ENCODE data around the gene BICD1.
"Not testable (repeated sequence)": the region's sequence is repeated elsewhere in the genome, so short reads cannot be mapped to it uniquely, and the experiment has no call there.

Gene BICD1

DNA sequence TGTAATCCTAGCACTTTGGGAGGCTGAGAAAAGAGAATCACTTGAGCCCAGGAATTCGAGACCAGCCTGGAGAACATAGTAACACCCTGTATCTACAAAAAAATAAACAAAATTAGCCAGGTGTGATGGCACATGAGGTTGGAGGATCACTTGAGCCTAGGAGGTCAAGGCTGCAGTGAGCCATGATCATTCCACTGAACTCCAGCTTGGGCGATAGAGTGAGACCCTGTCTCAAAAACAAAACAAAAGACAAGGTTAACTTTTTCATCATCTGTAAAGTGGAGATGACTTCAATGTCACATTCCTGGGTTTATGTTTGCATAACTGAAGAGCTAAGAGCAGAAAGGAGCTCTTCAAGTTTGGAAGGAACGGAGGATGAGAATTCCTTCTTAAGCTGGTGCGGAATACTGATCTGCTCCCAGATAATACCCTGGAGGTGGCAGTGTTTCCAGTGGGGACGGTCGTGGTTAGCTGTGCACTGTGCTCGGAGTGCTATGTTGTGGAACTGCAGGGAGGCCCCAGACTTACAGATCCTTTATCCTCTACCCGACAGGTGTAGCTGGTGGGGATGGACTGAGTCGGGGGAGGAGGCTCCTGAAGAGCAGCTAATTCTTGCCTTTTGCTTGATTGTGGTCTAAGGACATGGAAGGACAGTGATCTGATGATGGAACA is 22.5 kb upstream of the BICD1 start:
- TF ChIP-seq, protein P1, sequence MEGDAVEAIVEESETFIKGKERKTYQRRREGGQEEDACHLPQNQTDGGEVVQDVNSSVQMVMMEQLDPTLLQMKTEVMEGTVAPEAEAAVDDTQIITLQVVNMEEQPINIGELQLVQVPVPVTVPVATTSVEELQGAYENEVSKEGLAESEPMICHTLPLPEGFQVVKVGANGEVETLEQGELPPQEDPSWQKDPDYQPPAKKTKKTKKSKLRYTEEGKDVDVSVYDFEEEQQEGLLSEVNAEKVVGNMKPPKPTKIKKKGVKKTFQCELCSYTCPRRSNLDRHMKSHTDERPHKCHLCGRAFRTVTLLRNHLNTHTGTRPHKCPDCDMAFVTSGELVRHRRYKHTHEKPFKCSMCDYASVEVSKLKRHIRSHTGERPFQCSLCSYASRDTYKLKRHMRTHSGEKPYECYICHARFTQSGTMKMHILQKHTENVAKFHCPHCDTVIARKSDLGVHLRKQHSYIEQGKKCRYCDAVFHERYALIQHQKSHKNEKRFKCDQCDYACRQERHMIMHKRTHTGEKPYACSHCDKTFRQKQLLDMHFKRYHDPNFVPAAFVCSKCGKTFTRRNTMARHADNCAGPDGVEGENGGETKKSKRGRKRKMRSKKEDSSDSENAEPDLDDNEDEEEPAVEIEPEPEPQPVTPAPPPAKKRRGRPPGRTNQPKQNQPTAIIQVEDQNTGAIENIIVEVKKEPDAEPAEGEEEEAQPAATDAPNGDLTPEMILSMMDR (IDR thresholded peaks at IDR 0.05; ENCODE audit: control insufficient read depth, extremely low read depth, insufficient read depth): no peak

DNA sequence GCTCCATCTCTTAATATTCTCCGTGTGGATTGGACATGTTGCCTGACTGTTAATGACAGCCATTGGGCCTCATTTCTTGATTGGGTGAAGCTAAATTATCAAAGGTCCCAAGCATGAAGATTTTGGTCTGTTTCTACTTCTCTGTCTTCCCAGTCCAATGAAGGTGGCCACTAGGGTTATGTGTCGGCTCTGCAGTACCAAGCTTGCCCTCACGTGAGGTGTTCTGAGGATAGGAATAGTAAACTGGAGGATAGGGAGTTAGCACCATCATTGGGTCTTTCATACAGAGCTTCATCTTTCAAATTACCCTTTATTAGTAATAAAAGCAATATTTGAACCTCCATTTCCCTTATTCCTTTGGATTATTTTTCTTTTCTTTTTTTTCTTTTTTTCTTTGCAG is 21.9 kb upstream of the BICD1 start:
- no peak overlapping the region for H3K4me3 ChIP-seq (ENCODE audit: low read depth, low read length)
- TF ChIP-seq, protein P1 (IDR thresholded peaks at IDR 0.05; ENCODE audit: control insufficient read depth, extremely low read depth, insufficient read depth): no peak
- no peak for DNase-seq (ENCODE audit: low read depth)

More for the DNA sequence above, 22.5 kb upstream of the BICD1 start:
- H3K4me3 ChIP-seq (ENCODE audit: low read depth, low read length): no peak overlapping the region
- DNase-seq (ENCODE audit: low read depth): no peak

DNA sequence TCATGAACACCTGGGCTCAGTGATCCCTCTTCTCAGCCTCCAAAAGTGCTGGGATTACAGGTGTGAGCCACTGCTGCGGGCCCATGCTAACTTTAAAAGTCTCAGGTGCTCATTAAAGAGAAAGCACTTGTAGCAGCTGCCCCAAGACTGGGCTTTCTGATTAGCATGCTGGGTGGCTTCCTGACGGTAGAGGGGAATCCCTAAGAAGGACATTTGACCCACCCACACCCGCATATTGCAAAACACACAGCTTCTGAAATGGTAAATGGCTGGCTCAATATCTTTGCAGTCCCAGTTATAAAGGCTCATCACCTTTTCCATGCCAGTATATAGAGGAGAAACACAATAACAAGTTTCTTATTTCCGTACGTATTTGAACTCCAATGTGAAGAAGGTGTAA is 19.3 kb upstream of the BICD1 start:
- H3K4me3 ChIP-seq (ENCODE audit: low read depth, low read length): no peak overlapping the region
- DNase-seq (ENCODE audit: low read depth): no peak
- TF ChIP-seq, protein P1 (IDR thresholded peaks at IDR 0.05; ENCODE audit: control insufficient read depth, extremely low read depth, insufficient read depth): no peak

DNA sequence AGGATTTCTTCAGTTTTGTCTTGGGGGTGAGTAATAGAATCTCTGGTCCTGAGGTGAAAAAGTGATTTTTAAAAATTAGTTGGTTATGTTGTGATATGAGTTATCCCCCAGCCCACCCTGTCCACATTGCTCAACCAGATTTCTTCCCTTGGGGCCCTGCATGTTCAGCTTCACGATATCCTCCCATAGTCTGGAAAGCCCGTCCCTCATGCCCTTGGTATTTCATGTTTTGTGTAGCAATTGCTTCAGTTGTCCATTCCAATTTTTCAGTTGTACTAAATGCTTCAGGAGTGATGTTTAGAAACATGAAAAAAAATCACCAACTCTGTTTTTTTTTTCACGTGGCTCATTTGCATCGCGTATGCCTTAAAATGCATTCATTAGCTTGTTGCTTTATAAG is 17.5 kb upstream of the BICD1 start:
- no peak overlapping the region for H3K4me3 ChIP-seq (ENCODE audit: low read depth, low read length)
- no peak for DNase-seq (ENCODE audit: low read depth)
- TF ChIP-seq, protein P1 (IDR thresholded peaks at IDR 0.05; ENCODE audit: control insufficient read depth, extremely low read depth, insufficient read depth): no peak

DNA sequence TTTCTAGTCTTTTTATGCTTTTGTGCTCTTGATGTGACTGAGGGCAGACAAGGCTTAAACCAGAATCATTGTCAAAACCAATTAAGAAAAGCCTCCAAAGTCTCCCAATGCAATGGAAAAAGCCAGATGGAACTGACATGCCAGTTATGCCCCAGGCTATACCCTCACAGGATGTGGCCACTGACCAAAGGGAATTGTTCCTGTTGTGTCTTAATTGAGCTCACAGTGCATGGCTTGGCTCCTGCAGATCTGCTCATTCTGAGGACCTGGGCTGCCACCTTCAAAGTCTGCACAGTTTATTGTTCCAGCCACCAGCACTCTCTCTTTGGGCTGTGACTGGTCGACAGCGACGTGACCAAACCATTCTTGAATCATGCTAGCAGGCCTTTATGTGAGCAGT is 17.1 kb upstream of the BICD1 start:
- DNase-seq (ENCODE audit: low read depth): no peak

DNA sequence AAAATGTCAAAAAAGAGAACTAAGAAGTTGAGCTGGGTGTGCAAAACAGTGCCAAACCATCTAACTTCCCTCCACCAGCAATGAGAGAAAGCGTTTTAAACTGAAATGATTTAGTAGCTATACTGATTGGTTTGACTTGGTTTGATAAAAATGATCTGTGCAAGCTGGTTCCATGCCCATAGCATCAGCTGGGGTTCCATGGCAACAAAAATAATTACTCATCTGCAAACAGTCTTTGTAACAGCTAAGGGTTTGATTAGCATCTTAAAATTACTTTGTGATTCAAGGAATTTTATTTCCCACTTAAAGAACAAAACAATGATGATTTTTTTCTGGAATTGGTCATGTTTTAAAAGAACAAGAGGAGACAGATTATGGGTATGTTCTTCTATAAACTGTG is 15.0 kb upstream of the BICD1 start:
- TF ChIP-seq, protein P1 (IDR thresholded peaks at IDR 0.05; ENCODE audit: control insufficient read depth, extremely low read depth, insufficient read depth): no peak
- no peak overlapping the region for H3K4me3 ChIP-seq (ENCODE audit: low read depth, low read length)
- DNase-seq (ENCODE audit: low read depth): no peak

More for the DNA sequence above, 17.1 kb upstream of the BICD1 start:
- H3K4me3 ChIP-seq (ENCODE audit: low read depth, low read length): no peak overlapping the region
- TF ChIP-seq, protein P1 (IDR thresholded peaks at IDR 0.05; ENCODE audit: control insufficient read depth, extremely low read depth, insufficient read depth): no peak

DNA sequence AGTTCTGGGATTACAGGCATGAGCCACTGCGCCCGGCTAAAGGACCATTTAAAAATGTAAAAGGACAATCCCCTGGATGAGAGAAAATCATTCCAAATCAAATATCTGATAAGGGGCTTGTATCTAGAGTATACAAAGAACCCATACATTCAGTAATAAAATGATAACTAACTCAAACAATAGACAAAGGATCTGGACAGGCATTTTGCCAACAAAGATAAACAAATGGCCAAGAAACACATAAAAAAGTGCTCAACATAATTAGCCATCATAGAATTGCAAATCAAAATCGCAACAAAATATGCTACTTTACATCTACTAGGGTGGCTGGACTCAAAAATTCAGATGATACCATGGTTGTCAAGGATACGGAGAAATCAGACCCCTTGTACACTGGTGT is 8.5 kb upstream of the BICD1 start:
- TF ChIP-seq, protein P1 (IDR thresholded peaks at IDR 0.05; ENCODE audit: control insufficient read depth, extremely low read depth, insufficient read depth): no peak
- H3K4me3 ChIP-seq (ENCODE audit: low read depth, low read length): no peak overlapping the region
- no peak for DNase-seq (ENCODE audit: low read depth)

DNA sequence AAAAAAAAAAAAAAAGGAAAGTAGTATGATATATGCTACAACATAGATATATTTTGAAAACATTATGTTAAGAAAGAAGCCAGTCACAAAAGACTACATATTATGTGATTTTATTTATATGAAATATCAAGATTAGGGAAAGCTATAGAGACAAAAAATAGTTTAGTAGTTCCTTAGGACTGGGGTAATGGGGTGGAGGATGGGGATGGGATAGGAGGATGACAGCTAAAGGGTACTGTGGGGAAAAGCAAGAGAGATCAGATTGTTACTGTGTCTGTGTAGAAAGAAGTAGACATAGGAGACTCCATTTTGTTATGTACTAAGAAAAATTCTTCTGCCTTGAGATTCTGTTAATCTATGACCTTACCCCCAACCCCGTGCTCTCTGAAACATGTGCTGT is 7.4 kb upstream of the BICD1 start:
- not testable (repeated sequence) for DNase-seq (ENCODE audit: low read depth); H3K4me3 ChIP-seq (ENCODE audit: low read depth, low read length)
